Upper lobe of left lung (tissue), 4 donors: ENCODE measurements around the gene ZDHHC11B.
"Not testable (repeated sequence)": the region's sequence is repeated elsewhere in the genome, so short reads cannot be mapped to it uniquely, and the experiment has no call there.

Experiments
- CTCF ChIP-seq, 6 experiments: fragments of 450-650 bp in 4 of 6; fragments of 200-600 bp in 2 of 6; sonication (generic) in 2 of 6; IDR thresholded peaks; one replicate each; pipeline ENCODE4 v1.5.1; 2016 to 2019; ENCODE audit warnings: antibody characterized with exemption in 6 of 6
- EP300 ChIP-seq, 4 donors: sonication (generic); formaldehyde crosslinking; IDR thresholded peaks; one replicate each; pipeline ENCODE4 v1.5.1; 2017; ENCODE audit warnings: antibody characterized with exemption in 4 of 4, control low read depth in 2 of 4
- POLR2A ChIP-seq, 4 donors: fragments of 450-650 bp; IDR thresholded peaks; one replicate each; pipeline ENCODE4 v1.5.1; 2016 to 2017; ENCODE audit warnings: antibody characterized with exemption in 4 of 4, mild to moderate bottlenecking in 2 of 4
- POLR2AphosphoS5 ChIP-seq, 2 donors: sonication (generic); formaldehyde crosslinking; IDR thresholded peaks; one replicate each; pipeline ENCODE4 v1.5.1; 2017; ENCODE audit warnings: antibody characterized with exemption in 2 of 2

GRCh38 chr5:813575-813974 lies 29.0 kb upstream of the ZDHHC11B start:
- not testable (repeated sequence) for TF ChIP-seq CTCF, POLR2AphosphoS5, POLR2A, EP300 (IDR thresholded peaks at IDR 0.05)
